Activated CD4-positive, alpha-beta T cell treated with anti-CD3 and anti-CD28 coated beads for 24 hours (primary cell): ENCODE results near the gene LONP2.
"Not testable (repeated sequence)": the region's sequence is repeated elsewhere in the genome, so short reads cannot be mapped to it uniquely, and the experiment has no call there.

Experiments
- DNase-seq, 2 donors: peaks; one replicate each; pipeline ENCODE4 v3.0.0-alpha.2; 2020; ENCODE audit warnings: low read depth in 2 of 2

The LONP2 gene

GRCh38 chr16:48287239-48287638 lies 43.1 kb downstream of the LONP2 start:
- DNase-seq, result no peak

- no peak for DNase-seq
These were observed 47.2 kb downstream of the LONP2 start for GRCh38 chr16:48291303-48291702.

DNA sequence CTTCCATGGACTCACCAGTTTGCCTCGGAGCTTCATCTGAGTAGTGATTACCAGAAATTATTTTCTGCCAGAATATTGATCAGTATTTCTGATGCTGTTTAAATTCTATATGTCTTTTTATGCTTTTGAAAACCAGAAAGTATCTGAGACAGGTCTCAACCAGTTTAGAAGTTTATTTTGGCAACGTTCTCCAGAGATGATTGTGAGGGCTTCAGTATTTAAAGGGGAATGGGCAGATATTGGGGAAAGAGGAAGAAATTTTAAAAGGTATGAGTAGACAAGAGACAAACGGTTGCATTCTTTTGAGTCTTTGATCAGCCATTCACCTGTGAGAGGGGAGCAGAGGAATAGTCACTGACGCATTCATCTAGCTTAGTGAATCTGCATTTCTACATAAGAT lies 47.7 kb downstream of the LONP2 start:
- DNase-seq, result no peak

DNA sequence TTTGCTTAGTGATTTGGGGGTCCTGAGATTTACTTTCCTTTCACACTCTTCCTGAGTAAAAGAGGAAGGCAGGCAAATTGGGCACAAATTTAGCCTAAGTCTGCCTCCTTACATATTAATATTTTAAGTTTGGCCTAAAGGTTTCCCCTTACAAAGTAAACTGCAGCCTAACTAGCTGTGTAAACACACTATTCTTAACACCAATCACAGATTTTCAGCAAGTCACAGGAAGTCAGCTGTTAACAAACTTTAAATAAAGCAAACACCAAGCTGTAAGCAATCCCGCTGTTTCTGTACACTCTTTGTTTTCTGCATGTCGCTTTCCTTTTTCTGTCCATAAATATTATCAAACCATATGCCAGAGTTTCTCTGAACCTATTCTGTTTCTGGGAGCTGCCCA lies 48.4 kb downstream of the LONP2 start:
- no peak for DNase-seq

- no peak for DNase-seq
These were observed 50.6 kb downstream of the LONP2 start for GRCh38 chr16:48294724-48295123.

GRCh38 chr16:48295488-48296281 lies 51.6 kb downstream of the LONP2 start:
- DNase-seq, result no peak

DNA sequence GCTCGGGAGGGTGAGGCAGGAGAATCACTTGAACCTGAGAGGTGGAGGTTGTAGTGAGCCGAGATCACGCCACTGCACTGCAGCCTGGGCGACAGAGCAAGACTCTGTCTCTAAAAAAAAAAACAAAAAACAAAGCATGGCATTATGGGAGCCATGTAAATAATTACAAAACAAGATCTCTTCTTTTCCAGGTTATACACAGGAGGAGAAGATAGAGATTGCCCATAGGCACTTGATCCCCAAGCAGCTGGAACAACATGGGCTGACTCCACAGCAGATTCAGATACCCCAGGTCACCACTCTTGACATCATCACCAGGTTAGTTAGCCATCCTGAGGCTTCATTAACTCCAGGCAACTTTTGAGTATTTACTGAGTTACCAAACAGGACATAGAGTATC lies 55.4 kb downstream of the LONP2 start:
- DNase-seq, result no peak

DNA sequence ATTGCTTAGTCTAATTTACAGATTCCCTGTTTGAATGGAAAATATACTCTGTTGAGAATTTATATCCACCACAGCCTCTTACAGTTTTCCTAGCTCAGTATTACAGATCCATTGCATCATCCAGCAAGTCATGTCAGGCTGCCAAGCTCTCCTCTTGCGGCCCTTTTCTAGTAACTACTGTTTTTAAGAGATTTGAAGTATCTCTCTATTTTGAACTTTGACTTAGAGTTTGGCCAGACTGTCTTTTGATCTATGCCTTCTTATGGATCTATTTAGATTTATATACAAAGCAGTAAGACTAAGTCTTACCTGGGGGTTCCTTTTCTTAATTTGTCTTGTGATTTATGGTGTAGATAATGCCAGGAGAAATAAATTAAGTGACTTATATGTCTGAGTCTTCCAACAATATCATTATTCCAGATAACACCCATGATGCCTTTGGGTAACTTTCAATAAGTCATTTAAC lies 56.3 kb downstream of the LONP2 start:
- DNase-seq, result no peak

- no peak for DNase-seq
These were observed 64.4 kb downstream of the LONP2 start for GRCh38 chr16:48308535-48308934.

GRCh38 chr16:48310908-48311641 lies 67.0 kb downstream of the LONP2 start:
- no peak for DNase-seq

- not testable (repeated sequence) for DNase-seq
These were observed 69.8 kb downstream of the LONP2 start for GRCh38 chr16:48313905-48314304.

- DNase-seq, result no peak
These were observed 72.9 kb downstream of the LONP2 start for GRCh38 chr16:48317026-48317425.

DNA sequence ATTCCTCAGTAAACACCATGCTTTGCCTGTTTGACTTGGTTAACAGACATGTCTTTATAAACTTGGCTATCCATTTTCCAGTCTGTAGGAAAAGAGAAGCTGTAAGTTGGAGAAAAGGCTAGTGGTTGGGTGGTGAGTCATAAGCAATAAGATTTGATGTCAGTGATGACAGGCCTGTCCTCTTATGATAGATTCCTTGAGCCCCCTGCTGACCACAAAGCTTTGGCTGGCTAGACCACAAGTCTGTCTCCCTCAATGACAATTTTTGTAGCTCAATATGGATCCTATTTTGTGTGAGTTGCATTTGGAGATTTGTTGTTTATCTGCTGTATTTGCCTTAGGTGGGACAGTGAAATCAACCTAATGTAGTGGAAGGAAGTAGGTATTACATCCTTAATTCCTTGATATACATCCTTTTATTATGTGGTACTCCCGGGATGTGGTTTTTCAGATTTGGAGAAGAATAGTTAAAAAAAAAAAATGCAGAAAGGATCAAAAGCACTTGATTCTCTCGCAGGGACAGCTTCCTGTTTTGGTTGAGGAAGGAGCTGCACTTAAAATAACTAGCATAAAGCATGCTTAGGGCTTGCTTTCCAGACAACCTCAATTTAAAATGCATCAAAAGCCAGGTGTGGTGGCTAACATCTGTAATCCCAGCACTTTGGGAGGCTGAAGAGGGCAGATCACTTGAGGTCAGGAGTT lies 73.7 kb downstream of the LONP2 start:
- no peak for DNase-seq

- no peak for DNase-seq
These were observed 74.5 kb downstream of the LONP2 start for GRCh38 chr16:48318630-48319029.

GRCh38 chr16:48321317-48322036 lies 77.4 kb downstream of the LONP2 start:
- peak in 1 of 2 donors; percentile 3 for DNase-seq

- DNase-seq, result no peak
These were observed 80.0 kb downstream of the LONP2 start for GRCh38 chr16:48323783-48324775.

GRCh38 chr16:48326915-48327314 lies 82.8 kb downstream of the LONP2 start:
- DNase-seq, result no peak

DNA sequence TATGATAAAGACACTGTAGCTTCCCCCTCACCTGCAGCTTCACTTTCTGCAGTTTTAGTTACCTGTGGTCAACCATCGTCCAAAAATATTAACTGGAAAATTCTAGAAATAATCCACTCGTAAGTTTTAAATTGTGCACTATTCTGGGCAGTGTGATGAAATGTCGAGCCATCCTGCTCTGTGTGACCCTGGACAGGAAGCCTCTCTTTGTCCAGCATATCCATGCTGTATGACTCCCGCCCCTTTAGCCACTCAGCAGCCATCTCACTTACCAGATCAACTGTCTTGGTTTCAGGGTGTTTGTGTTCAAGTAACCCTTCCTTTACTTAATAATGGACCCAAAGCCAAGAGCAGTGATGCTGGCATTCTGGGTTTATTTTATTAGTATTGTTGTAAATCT lies 85.0 kb downstream of the LONP2 start:
- no peak for DNase-seq

DNA sequence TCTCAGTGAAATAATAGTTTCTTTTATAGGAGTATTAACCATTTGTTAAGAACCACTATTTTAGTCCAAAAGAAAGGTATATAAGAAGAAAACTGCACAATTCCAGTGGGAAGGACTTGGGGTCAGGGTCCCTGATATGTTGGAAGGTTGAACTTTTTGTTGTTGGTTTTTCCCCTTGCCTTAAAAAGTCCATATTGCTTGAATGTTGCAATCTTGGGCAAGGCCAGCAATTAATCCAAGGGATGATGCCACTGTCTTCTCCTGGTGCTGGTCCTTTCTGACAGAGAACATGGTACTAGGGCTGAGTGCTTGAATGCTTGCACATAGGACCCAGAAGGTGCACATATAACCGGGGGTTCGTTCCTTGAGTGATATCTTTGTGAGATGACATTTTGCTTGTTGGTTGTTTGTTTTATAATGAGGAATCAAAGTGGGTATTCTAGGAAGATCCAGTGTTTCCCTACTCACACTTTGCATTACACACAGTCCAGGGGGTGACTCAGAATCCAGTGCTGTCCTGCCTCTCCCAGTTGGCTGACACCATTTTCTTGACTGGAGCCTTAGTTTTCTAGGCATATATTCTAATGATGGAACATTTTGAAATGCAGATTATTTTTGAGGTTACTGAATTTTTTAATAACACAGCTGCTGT lies 86.2 kb downstream of the LONP2 start:
- DNase-seq, result no peak

DNA sequence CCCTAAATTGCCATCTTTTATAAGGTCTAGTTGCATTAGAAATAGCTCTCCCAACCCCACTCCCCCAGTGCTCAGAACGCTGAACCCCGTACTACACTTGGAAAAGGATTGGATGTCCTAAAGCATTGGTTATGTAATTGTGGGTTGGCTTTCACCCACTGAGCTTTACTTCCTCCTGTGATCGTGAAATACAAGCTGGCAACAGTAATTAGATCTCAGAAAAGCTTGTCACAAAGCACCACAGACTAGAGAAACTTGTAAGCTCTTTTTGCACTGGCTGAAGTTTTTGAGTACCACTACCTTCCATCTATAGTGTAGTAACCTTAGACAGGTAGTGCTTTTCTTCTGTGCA lies 86.7 kb downstream of the LONP2 start:
- no peak for DNase-seq
